Endothelial cell (in vitro differentiated cells): ENCODE measurements around the gene IGFBP2. TPM values are rescaled to one million over a fixed set of nuclear protein-coding genes. Genes with fewer than 3 reads are reported as not detected.
A peak's percentile ranks its signal among the peaks of the same experiment; 100 is the strongest.

Experiments used
- DNase-seq: peaks from one replicate; pipeline ENCODE4 v3.0.0; 2021; ENCODE audit warnings: low spot score
- H3K27ac Mint-ChIP-seq: one replicate; pipeline ENCODE4 v1.8.0; 2021; ENCODE audit warnings: mixed read lengths, inconsistent platforms; ENCODE audit not compliant: unreplicated experiment
- H3K27me3 Mint-ChIP-seq: one replicate; pipeline ENCODE4 v1.8.0; 2021; ENCODE audit warnings: mild to moderate bottlenecking, moderate library complexity, mixed read lengths, inconsistent platforms; ENCODE audit not compliant: unreplicated experiment
- H3K36me3 Mint-ChIP-seq: one replicate; pipeline ENCODE4 v1.8.0; 2021; ENCODE audit warnings: mild to moderate bottlenecking, low read depth, mixed read lengths, inconsistent platforms; ENCODE audit not compliant: unreplicated experiment
- H3K4me1 Mint-ChIP-seq: one replicate; pipeline ENCODE4 v1.8.0; 2021; ENCODE audit warnings: mild to moderate bottlenecking, mixed read lengths, inconsistent platforms; ENCODE audit not compliant: unreplicated experiment
- H3K4me3 Mint-ChIP-seq: one replicate; pipeline ENCODE4 v1.8.0; 2021; ENCODE audit warnings: mild to moderate bottlenecking, mixed read lengths, inconsistent platforms; ENCODE audit not compliant: unreplicated experiment
- H3K9me3 Mint-ChIP-seq: one replicate; pipeline ENCODE4 v1.8.0; 2021; ENCODE audit warnings: mixed read lengths, inconsistent platforms; ENCODE audit not compliant: unreplicated experiment
- total RNA-seq: library from RNA; stranded (reverse); fragmentation: NEBNext Ultra II Directional; extraction: Animal tissue kit (Norgen Biotek cat#: 25700); gene quantifications from one replicate; pipeline ENCODE4 v1.2.1, GENCODE V29; 2021; ENCODE audit not compliant: unreplicated experiment
- TF ChIP-seq, protein P1 (sequence below): fragments of 200-600 bp; sonication (generic); IDR thresholded peaks from one replicate; pipeline ENCODE4 v1.5.0; 2021; ENCODE audit warnings: antibody characterized with exemption; ENCODE audit not compliant: unreplicated experiment

Gene IGFBP2
- total RNA-seq, 1 donor from 2014 or later: 1,170 TPM

DNA sequence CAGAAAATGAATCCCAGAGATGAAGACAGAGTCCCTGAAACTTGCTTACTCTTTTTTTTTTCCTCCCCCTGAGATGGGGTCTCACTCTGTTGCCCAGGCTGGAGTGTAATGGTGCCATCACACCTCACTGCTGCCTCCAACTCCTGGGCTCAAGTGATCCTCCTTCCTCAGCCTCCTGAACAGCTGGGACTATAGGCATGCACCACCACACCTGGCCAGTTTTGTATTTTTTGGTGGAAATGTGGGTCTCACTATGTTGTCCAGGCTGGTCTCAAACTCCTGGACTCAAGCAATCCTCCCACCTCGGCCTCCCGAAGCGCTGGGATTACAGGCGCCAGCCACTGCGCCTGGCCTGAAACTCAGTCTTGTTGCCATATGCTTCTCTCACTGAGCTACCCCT, 27.8 kb downstream of the IGFBP2 start:
- TF ChIP-seq, protein P1, sequence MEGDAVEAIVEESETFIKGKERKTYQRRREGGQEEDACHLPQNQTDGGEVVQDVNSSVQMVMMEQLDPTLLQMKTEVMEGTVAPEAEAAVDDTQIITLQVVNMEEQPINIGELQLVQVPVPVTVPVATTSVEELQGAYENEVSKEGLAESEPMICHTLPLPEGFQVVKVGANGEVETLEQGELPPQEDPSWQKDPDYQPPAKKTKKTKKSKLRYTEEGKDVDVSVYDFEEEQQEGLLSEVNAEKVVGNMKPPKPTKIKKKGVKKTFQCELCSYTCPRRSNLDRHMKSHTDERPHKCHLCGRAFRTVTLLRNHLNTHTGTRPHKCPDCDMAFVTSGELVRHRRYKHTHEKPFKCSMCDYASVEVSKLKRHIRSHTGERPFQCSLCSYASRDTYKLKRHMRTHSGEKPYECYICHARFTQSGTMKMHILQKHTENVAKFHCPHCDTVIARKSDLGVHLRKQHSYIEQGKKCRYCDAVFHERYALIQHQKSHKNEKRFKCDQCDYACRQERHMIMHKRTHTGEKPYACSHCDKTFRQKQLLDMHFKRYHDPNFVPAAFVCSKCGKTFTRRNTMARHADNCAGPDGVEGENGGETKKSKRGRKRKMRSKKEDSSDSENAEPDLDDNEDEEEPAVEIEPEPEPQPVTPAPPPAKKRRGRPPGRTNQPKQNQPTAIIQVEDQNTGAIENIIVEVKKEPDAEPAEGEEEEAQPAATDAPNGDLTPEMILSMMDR: no peak
- no peaks in the 10 kb centered on the region for H3K9me3 Mint-ChIP-seq
- DNase-seq: no peak
- peak overlapping the region; percentile 67 for H3K27ac Mint-ChIP-seq
- H3K4me1 Mint-ChIP-seq: peaks cover 46% of the 10 kb centered on the region
- H3K36me3 Mint-ChIP-seq: peaks cover 56% of the 10 kb centered on the region
- H3K4me3 Mint-ChIP-seq: peak overlapping the region; percentile 59
- peaks cover 7% of the 10 kb centered on the region for H3K27me3 Mint-ChIP-seq

DNA sequence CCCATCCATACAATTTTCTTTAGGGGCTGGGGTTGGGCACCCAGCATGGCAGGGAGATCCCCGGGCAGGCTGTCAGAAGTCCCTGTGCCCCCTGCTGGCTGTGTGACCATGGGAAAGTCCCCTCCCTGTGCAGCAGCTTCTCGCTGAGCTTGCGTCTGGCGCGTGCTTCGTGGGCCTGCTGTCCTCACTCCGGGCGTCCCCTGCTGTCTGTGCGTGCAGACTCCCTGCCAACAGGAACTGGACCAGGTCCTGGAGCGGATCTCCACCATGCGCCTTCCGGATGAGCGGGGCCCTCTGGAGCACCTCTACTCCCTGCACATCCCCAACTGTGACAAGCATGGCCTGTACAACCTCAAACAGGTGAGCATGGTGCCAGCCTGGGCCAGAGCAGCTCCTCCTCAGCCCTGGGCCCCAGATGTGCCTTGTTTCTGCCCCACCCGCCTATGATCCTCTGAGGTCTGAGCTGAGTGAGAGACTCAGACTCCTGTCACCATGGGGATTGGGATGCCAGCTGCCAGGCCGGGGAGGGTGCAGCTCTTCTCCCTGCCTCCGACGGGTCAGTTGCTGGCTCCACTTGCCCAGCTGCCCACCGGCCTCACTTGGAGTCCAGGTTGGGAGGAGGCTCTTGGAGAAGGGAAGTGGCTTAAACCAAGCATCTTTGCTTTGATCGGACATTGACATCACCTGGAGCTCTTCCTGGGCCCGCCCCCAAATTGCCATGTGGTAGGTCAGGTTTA, 28.6 kb downstream of the IGFBP2 start:
- H3K27me3 Mint-ChIP-seq: peaks cover 7% of the 10 kb centered on the region
- H3K27ac Mint-ChIP-seq: peak overlapping the region; percentile 72
- no peak for DNase-seq
- H3K4me1 Mint-ChIP-seq: peaks cover 40% of the 10 kb centered on the region
- H3K9me3 Mint-ChIP-seq: no peaks in the 10 kb centered on the region
- peaks cover 49% of the 10 kb centered on the region for H3K36me3 Mint-ChIP-seq
- H3K4me3 Mint-ChIP-seq: peak overlapping the region; percentile 47
- TF ChIP-seq, protein P1: no peak

- Mint-ChIP-seq H3K27me3 (peaks cover 9% of the 10 kb centered on the region), H3K9me3 (no peaks in the 10 kb centered on the region), H3K27ac (no peak overlapping the region), H3K36me3 (peaks cover 41% of the 10 kb centered on the region), H3K4me3 (no peak overlapping the region), H3K4me1 (peaks cover 28% of the 10 kb centered on the region)
- TF ChIP-seq, protein P1: no peak
- DNase-seq: no peak
Observed at GRCh38 chr2:216663106-216663505, 29.9 kb downstream of the IGFBP2 start.

- H3K27ac Mint-ChIP-seq: no peak overlapping the region
- DNase-seq: no peak
- TF ChIP-seq, protein P1: no peak
- peaks cover 22% of the 10 kb centered on the region for H3K4me1 Mint-ChIP-seq
- peaks cover 39% of the 10 kb centered on the region for H3K36me3 Mint-ChIP-seq
- no peaks in the 10 kb centered on the region for H3K9me3 Mint-ChIP-seq
- no peak overlapping the region for H3K4me3 Mint-ChIP-seq
- peaks cover 9% of the 10 kb centered on the region for H3K27me3 Mint-ChIP-seq
Observed at GRCh38 chr2:216663846-216664245, 30.6 kb downstream of the IGFBP2 start.

DNA sequence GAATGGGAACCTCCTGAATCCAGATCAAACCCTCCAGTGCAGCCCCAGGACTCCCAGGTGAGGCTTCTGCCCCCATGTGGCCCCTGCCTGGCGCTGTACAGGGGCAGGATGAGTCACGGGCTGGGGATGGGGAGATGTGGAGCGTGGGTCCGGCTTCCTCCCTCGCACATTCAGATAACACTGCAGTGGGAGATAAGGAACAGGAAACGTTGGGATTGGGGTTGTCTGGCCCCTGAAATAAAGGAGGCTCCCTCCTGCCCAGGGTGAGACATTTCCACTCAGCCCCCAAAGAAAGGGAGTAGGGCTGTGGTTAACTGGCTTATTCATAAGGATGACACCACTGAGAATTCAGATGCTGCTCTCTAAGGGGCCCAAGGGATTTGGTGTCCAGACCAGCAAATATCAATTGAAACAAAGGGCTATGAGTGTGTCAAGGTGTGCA, 31.4 kb downstream of the IGFBP2 start:
- no peaks in the 10 kb centered on the region for H3K9me3 Mint-ChIP-seq
- TF ChIP-seq, protein P1: no peak
- peaks cover 14% of the 10 kb centered on the region for H3K27me3 Mint-ChIP-seq
- H3K36me3 Mint-ChIP-seq: peaks cover 36% of the 10 kb centered on the region
- H3K27ac Mint-ChIP-seq: no peak overlapping the region
- peaks cover 23% of the 10 kb centered on the region for H3K4me1 Mint-ChIP-seq
- DNase-seq: no peak
- H3K4me3 Mint-ChIP-seq: no peak overlapping the region
